ENCODE data around the gene VPS8. TPM values are rescaled to one million over a fixed set of nuclear protein-coding genes. Genes with fewer than 3 reads are reported as not detected.
"Not testable (repeated sequence)": the region's sequence is repeated elsewhere in the genome, so short reads cannot be mapped to it uniquely, and the experiment has no call there.

Gene VPS8
- total RNA-seq, 1 experiment from 2014 or later = 29.4 TPM

DNA sequence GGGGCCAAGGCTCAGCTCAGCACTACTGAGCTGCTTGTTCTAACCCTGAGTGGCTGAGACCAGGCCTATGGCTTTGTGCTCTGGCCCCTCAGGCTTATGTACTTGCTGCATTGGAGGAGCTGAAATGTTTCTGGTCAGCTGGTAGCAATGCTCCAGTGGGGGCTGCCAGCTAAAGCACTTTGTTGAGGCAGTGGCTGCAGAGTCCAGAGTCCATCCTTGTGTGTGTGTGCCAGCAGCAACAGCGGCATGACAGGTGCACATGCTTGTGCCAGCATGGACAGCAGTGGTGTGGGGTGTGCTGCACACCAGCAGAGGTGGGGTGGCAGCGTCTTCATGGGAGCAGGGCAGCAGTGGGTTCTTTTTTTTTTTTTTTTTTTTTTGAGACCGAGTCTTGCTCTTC lies 169.1 kb downstream of the VPS8 start:
- no peak for DNase-seq (ENCODE audit: low read depth)

DNA sequence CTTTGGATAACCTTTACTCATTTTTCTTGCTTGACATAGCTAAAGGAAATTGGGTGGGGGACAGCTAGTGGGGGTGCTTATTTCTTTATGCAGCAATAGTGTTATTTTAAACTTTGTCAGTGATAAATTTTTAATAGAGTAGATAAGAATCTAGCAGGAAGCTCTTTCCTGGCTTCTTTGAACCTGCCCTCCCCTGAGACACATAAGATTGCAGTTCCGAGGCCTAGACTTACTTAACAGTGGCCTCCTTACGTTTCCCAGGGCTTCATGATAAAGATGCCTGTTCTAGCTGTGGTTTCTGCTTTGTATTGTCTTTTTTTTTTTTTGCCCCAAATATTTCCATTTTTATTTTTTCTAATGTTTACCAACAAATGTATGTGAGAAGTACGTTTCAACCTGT lies 170.1 kb downstream of the VPS8 start:
- no peak for DNase-seq (ENCODE audit: low read depth)

- no peak for DNase-seq (ENCODE audit: low read depth)
Measured at GRCh38 chr3:184985586-184985985, 173.6 kb downstream of the VPS8 start.

DNA sequence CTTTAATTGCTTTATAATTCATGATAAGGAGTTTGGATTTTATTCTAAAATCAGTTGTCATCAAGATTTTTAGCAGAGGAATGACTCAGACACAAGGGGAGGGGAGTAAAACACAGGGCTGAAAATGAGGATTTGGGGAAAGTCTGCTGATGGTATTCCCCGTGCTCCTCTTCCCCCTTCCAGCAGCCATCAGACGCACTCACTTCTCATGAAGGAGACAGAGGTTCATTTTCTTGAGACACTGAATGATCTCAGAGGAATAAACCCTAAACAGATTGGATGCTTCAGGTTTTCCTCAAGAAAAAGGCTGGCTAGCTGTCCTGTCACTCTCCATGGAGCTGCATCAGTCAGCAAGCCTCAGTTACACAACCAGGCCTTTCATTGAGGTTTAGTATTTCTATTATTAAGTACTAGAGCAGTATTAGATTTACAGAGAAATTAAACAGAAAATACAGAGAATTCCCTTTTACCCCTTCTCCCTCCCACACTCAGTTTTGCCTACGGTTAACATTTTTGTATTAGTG lies 174.5 kb downstream of the VPS8 start:
- DNase-seq (ENCODE audit: low read depth) = no peak

DNA sequence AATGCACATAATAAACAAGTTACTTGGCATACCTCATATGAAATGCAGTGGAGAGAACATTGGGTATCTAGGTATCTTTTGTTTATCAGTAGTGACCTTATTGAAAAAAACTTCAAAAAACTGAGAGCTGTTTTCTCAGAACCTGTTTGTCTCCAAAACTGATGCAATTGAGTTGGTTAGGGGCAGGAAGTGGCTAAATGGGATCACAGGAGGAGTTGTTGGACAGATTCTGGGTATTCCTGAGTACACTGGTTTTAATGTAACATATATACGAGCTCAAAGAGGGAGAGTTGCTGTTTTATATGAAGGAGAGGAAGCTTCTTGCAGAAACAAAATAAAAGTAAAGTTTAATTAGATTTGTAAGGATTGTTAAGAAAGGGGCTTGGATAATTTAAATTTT lies 181.4 kb downstream of the VPS8 start:
- no peak for DNase-seq (ENCODE audit: low read depth)

DNA sequence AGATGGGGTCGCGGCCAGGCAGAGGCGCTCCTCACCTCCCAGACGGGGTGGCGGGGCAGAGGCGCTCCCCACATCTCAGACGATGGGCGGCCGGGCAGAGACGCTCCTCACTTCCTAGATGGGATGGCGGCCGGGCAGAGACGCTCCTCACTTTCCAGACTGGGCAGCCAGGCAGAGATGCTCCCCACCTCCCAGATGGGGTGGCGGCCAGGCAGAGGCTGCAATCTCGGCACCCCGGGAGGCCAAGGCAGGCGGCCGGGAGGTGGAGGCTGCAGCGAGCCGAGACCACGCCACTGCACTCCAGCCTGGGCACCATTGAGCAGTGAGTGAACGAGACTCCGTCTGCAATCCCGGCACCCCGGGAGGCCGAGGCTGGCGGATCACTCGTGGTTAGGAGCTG lies 191.9 kb downstream of the VPS8 start:
- DNase-seq (ENCODE audit: low read depth) = not testable (repeated sequence)

DNA sequence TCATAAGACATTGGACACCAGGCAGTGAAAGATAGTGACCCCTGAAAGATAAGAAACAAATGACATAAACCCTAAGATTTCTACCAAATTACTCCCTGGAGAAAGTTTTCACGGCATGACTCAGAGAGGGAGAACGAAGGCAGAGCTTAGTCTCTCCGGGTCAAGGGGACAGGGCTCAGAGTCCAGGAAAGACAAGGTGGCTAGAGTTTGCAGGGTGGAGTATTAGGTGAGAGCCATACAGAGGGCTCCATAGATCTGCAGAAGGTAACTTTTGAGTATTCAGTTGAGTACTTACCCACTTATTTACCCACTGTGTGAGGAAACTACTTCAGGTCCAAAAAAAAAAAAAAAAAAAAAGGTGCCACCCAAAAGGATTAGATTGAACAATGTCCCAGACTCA lies 197.7 kb downstream of the VPS8 start:
- DNase-seq (ENCODE audit: low read depth) = no peak

DNA sequence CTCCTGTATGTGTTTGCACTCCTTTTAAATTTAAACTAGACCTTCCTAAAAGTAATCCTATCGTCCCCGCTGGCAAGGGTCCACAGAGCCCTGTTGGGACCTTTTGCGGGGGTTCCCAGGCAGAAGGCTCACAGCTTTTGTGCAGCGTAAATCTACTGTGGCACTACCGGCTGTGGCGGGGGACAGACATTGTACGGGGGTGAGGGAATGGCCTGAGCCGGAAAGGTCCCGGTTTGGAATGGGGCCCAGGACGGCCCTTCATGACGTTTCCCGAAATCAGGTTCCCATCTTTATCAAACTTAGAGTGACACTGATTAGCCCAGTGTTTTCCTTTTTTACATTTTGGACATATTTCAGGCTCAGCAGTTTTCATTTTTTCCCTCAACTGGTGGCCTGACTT lies 205.6 kb downstream of the VPS8 start:
- DNase-seq (ENCODE audit: low read depth) = not testable (repeated sequence)

DNA sequence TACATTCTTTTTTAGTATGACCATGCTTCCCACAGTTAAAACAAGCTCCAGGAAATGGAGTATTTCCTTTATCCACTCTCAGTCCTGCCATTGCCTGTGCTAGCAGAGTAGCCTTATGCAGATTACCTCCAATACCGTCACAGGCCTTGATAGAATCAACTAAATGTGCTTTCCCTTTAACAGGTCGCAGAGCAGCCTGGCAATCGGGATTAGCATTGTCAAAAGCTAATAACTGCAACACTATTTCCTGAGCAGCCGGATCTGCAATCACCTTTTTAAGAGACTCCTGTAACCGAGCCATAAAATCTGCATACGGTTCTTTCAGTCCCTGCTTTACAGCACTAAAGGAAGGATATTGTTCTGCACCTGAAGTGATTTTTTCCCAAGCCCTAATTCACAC lies 206.0 kb downstream of the VPS8 start:
- not testable (repeated sequence) for DNase-seq (ENCODE audit: low read depth)

GRCh38 chr3:185021256-185021655 lies 209.3 kb downstream of the VPS8 start:
- no peak for DNase-seq (ENCODE audit: low read depth)

- DNase-seq (ENCODE audit: low read depth) = no peak
Measured at GRCh38 chr3:185024406-185024805, 212.4 kb downstream of the VPS8 start.

DNA sequence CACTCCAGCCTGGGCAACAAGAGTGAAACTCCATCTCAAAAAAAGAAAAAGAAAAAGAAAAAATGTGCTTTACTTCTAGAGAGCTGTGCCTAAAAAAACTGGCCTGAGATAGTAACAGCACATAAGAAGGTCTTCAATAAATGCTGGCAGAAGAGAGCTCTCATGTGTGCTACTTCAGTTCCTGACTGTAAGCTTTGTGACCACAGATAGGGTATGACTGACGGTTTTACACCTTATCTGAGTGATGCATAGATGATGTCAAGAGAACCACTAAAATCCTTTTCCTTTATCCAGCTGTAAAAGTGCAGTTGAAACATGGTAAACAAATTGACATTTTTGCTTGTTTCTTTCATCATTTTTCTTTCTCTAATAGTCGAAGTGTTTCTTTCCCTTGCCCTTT lies 213.0 kb downstream of the VPS8 start:
- no peak for DNase-seq (ENCODE audit: low read depth)

GRCh38 chr3:185028121-185028520 lies 216.2 kb downstream of the VPS8 start:
- DNase-seq (ENCODE audit: low read depth) = no peak

DNA sequence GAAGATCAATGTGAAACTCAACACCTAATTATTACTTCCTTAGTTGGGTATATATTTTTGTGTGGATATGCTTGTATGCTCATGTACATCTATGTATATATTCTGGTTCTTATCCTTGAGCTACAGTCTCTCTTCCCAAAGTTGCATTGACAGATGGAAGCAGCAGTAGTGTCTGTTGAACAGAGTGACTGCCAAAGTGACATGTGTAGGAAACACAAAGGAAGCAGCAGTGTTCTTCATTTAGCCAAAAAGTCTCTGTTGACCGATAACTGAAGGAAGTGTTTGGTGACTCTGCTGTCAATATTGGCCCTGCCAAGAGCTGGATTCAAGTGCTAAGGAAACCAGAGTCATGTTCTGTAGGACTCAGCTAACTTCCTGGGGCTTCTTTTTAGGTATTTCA lies 217.1 kb downstream of the VPS8 start:
- no peak for DNase-seq (ENCODE audit: low read depth)

GRCh38 chr3:185030399-185030798 lies 218.4 kb downstream of the VPS8 start:
- no peak for DNase-seq (ENCODE audit: low read depth)

DNA sequence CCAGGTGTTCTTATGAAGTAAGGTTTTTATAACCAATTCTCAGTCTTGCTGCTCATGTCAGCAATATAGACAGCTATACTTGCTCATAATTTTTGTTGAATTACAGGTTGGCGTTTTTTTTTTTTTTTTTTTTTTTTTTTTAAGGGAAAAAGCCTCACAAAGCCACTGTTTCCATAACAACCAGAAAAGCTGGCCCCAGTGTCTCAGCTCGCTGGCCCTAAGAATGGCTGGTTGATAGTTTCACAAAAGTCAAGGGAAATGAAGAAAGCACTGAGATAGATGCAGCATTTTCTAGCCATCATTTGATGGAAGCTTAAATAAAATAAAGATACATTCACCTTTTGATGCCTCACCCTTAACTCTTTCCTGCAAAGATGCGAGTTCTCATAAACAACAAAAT lies 219.0 kb downstream of the VPS8 start:
- DNase-seq (ENCODE audit: low read depth) = no peak

GRCh38 chr3:185037801-185038200 lies 225.8 kb downstream of the VPS8 start:
- DNase-seq (ENCODE audit: low read depth) = no peak

- no peak for DNase-seq (ENCODE audit: low read depth)
Measured at GRCh38 chr3:185040425-185040824, 228.5 kb downstream of the VPS8 start.

DNA sequence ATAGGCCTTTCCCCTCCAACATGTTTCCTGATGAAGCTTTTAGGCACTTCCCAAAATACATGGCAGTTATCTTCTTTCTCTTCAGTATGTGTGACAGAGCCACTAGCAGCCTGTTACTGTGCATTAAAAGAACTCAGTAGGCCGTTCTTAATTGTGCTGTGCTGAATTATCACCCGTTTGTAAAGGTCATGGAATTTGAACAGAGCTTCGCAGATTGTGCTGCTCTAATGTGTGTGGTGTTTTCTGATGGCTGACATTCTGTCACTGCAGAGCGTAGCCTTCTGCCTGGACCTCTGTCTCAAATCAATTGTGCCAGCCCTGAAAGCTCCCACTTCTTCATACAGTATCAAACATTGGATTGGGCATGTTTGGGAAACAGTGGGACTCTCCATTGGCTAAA lies 229.6 kb downstream of the VPS8 start:
- DNase-seq (ENCODE audit: low read depth) = no peak

DNA sequence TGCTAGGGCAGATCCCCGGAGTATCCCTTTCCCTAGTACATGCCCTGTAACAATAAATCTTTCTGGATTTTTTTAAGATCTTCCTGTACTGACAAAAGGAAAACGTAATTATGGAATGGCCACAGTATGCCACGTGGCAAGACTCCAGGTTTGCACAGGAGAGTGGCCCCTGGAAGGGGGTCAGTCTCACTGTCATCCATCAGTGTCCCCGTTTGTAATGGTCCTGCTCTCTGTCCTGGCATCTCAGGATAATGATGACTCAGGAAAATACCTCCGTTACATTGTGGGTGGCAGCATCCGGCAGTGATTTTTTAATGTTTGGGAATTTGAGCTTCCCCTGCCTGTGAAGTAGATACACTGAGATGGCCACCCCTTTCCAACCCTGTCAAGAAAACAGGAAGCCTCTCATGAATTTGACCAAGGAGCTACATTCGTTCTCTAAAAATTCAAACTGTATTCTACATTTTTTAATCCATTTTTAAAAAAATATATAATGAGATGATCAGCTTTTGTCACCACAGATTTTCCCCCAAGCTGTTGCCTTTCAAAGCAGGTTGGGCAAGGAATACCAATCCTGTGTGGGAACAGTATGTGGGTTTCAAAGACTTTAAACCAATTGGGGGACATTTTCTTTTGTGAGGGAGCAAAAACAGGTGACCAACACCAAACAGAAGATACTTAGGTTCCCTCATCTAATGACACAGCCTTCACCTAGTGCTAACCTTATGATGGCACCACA lies 230.5 kb downstream of the VPS8 start:
- no peak for DNase-seq (ENCODE audit: low read depth)

DNA sequence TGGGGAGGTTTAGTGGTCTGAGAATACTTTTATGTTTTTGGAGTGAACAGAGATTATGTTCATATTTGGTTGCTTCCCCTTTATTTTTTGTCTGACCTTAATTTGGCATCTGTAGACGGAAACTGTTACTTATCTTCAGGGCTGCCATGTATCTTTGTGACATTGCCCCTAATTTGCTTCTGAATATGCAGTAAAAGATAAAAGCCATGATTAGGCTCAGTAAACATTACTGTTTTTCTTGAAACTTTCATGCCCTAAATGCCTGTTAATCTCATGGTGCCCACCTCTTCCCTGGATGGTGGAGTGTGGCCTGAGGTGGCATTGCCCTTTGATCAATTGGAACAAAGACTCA lies 234.2 kb downstream of the VPS8 start:
- no peak for DNase-seq (ENCODE audit: low read depth)

DNA sequence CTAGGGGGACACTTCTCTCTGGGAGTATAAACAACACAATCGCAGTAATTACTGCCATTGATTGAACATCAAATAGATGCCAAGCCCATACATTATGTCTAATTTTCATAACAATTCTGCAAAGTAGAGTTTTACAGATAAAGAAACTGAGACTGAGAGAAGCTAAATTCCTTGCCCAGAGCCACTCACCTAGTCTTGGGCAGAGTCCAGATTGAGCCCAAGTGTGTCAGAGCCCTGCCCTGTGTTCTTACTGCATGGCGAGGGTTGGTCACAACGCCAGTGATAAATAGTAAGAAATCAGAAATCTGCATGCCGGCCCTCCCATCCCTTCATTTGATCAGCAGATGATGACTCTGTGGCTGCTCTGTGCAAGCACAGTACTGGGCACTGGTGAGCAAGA lies 234.6 kb downstream of the VPS8 start:
- no peak for DNase-seq (ENCODE audit: low read depth)

DNA sequence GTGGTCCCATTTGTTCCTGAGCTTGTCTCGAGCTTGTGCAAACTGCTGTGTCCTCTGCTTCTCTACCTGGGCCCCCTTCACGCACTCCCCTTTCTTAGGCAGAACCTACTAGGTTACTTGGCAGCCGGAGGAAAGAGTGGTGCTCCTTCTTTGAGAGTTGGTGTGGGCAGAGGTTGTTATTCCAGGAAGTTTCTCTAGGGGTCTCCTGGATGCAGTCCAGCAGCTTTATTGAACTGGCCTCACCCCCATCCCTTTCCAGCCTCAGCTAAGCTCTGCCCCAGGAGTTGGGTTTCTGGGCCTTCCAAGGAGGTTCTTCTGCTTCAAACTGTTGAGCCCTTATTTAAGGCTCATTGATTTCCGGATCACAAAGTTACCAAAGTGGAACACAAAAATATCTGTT lies 237.7 kb downstream of the VPS8 start:
- DNase-seq (ENCODE audit: low read depth) = no peak

GRCh38 chr3:185051801-185052200 lies 239.8 kb downstream of the VPS8 start:
- no peak for DNase-seq (ENCODE audit: low read depth)

All from LHCN-M2 (cell line).